ENCODE data around the gene AFF2. TPM values are rescaled to one million over a fixed set of nuclear protein-coding genes. Genes with fewer than 3 reads are reported as not detected.

Gene AFF2
- total and polyA plus RNA-seq, 2 donors (not counting 3 experiments of a cell fraction or from before 2014, with no cell fraction given) = 0.03 to 0.07 TPM

- BruUV-seq (replicated peaks) = no TSS peak
- no peak for TF ChIP-seq EZH2 (IDR thresholded peaks at IDR 0.05; ENCODE audit: borderline replicate concordance, low read depth, low read length, severe bottlenecking)
- POLR2A ChIA-PET = no interaction called here
- FAIRE-seq = no peak
- Histone ChIP-seq H3K27ac (ENCODE audit: insufficient read depth, low read depth, low read length) (no peak overlapping the region), H3K9me1 (replicated peaks; ENCODE audit: control insufficient read depth, extremely low read depth, insufficient read depth, low read length) (no peaks in the 10 kb centered on the region), H3K27me3 (ENCODE audit: control insufficient read depth in 2 of 2, insufficient read depth in 2 of 2, low read length in 2 of 2) (no peaks in the 10 kb centered on the region), H4K20me1 (replicated peaks; ENCODE audit: control insufficient read depth, extremely low read depth, insufficient read depth, low read length) (no peaks in the 10 kb centered on the region), H3K4me3 (replicated peaks in 1 of 3; ENCODE audit: insufficient read depth in 1 of 3, low read depth in 1 of 3, low read length in 3 of 3) (no peak overlapping the region), H3K9ac (replicated peaks; ENCODE audit: extremely low read depth, insufficient read depth, low read length) (no peak overlapping the region), H2AFZ (ENCODE audit: low read depth, low read length) (no peak overlapping the region), H3K79me2 (ENCODE audit: control insufficient read depth, insufficient read depth, low read length) (no peaks in the 10 kb centered on the region), H3K9me3 (replicated peaks; ENCODE audit: control insufficient read depth, insufficient read depth, low read length) (no peaks in the 10 kb centered on the region), H3K4me2 (ENCODE audit: insufficient read depth, low read length) (no peak overlapping the region), H3K4me1 (ENCODE audit: control insufficient read depth, extremely low read depth, insufficient read depth, low read length) (no peaks in the 10 kb centered on the region), H3K36me3 (ENCODE audit: control insufficient read depth in 2 of 2, extremely low read depth in 1 of 2, insufficient read depth in 2 of 2, low read length in 2 of 2) (no peaks in the 10 kb centered on the region)
- CTCF ChIA-PET = no interaction called here
- dilution Hi-C loops (cut with MboI; ENCODE audit: extremely low pct_ligation_motif_present, low sequenced_read_pairs) (no loop called here), intact Hi-C loops (cut with micrococcal nuclease) (no loop called here)
- DNase-seq (ENCODE audit: low read depth, low spot score) = no peak
Measured at GRCh38 chrX:148492057-148492456, 8.4 kb upstream of the AFF2 start.

DNA sequence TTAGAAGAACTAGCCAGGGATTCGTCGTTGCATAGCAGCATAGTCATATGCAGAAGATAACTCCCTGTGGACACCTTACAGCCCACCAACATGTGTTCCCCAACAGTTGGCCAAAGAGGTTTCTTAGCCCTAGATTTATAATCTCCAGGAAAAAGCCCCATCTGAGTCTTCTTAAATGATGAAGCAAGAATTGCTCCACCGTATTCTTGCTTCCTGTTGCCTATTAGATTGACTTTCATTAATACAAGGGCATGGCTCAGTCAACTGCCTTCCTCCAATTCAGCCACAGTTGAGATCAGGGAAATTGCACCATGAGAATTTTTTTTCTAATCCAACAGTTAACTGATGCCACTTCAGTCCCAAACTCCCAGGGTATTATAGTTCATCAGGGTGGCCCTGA, 5.2 kb upstream of the AFF2 start:
- Histone ChIP-seq H3K9me3 (replicated peaks; ENCODE audit: control insufficient read depth, insufficient read depth, low read length) (no peaks in the 10 kb centered on the region), H3K4me2 (ENCODE audit: insufficient read depth, low read length) (no peak overlapping the region), H3K4me3 (replicated peaks in 1 of 3; ENCODE audit: insufficient read depth in 1 of 3, low read depth in 1 of 3, low read length in 3 of 3) (no peak overlapping the region), H4K20me1 (replicated peaks; ENCODE audit: control insufficient read depth, extremely low read depth, insufficient read depth, low read length) (no peaks in the 10 kb centered on the region), H3K27ac (ENCODE audit: insufficient read depth, low read depth, low read length) (no peak overlapping the region), H3K27me3 (ENCODE audit: control insufficient read depth in 2 of 2, insufficient read depth in 2 of 2, low read length in 2 of 2) (peaks cover 0 to 1% of the 10 kb centered on the region in 2 experiments), H3K36me3 (ENCODE audit: control insufficient read depth in 2 of 2, extremely low read depth in 1 of 2, insufficient read depth in 2 of 2, low read length in 2 of 2) (no peaks in the 10 kb centered on the region), H3K9me1 (replicated peaks; ENCODE audit: control insufficient read depth, extremely low read depth, insufficient read depth, low read length) (no peaks in the 10 kb centered on the region), H3K9ac (replicated peaks; ENCODE audit: extremely low read depth, insufficient read depth, low read length) (no peak overlapping the region), H3K79me2 (ENCODE audit: control insufficient read depth, insufficient read depth, low read length) (no peaks in the 10 kb centered on the region), H2AFZ (ENCODE audit: low read depth, low read length) (no peak overlapping the region), H3K4me1 (ENCODE audit: control insufficient read depth, extremely low read depth, insufficient read depth, low read length) (no peaks in the 10 kb centered on the region)
- FAIRE-seq (no peak), DNase-seq (ENCODE audit: low read depth, low spot score) (no peak)
- intact Hi-C loops (cut with micrococcal nuclease) = no loop called here
- no TSS peak for BruUV-seq (replicated peaks)
- ChIA-PET POLR2A (no interaction called here), CTCF (no interaction called here)
- TF ChIP-seq GATA2 (IDR thresholded peaks at IDR 0.05; ENCODE audit: insufficient read depth, insufficient read length, low read depth, low read length) (no peak), EZH2 (IDR thresholded peaks at IDR 0.05; ENCODE audit: borderline replicate concordance, low read depth, low read length, severe bottlenecking) (no peak), JUN (IDR thresholded peaks at IDR 0.05; ENCODE audit: borderline replicate concordance, insufficient read depth, insufficient read length, low read depth) (no peak), POLR2A (IDR thresholded peaks at IDR 0.05; ENCODE audit: low read depth, low read length) (no peak), FOS (IDR thresholded peaks at IDR 0.05; ENCODE audit: borderline replicate concordance, insufficient read depth, low read length) (no peak)
- TF ChIP-seq, protein P1, sequence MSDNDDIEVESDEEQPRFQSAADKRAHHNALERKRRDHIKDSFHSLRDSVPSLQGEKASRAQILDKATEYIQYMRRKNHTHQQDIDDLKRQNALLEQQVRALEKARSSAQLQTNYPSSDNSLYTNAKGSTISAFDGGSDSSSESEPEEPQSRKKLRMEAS (IDR thresholded peaks at IDR 0.05; ENCODE audit: insufficient read depth, insufficient read length) = no peak
- dilution Hi-C loops (cut with MboI; ENCODE audit: extremely low pct_ligation_motif_present, low sequenced_read_pairs) = no loop called here

Data from endothelial cell of umbilical vein (primary cell).